ENCODE results near the gene HOXD12. TPM values are rescaled to one million over a fixed set of nuclear protein-coding genes. Genes with fewer than 3 reads are reported as not detected.

The HOXD12 gene
- total RNA-seq, 2 experiments from 2014 or later: 0.25 TPM; not detected in 1

DNA sequence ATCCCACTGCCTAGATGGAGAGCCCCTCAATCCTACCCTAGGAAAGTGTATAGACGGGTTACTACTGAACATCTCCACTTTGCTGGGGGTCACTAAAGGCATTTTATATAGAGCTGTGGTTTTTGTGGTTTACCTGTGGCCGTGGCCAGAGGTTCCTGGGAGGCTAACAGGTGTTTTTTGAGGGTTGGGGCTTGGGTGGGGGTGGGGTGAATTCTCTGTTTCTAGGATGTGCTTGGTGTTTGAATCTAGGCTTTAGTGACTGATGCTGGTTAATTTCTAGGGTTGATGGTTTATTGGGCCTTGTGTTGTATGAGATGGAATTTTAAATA lies 37.6 kb downstream of the HOXD12 start:
- no TSS peak for BruUV-seq (replicated peaks)

DNA sequence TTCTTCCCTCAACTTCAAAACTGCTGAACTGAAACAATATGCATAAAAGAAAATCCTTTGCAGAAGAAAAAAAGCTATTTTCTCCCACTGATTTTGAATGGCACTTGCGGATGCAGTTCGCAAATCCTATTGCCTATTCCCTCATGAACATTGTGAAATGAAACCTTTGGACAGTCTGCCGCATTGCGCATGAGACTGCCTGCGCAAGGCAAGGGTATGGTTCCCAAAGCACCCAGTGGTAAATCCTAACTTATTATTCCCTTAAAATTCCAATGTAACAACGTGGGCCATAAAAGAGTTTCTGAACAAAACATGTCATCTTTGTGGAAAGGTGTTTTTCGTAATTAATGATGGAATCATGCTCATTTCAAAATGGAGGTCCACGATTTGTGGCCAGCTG lies 38.3 kb downstream of the HOXD12 start:
- no peak overlapping the region for H3K4me3 ChIP-seq (ENCODE audit: low read depth, low read length, poor library complexity, severe bottlenecking)
- TF ChIP-seq EZH2phosphoT487 (IDR thresholded peaks at IDR 0.05; ENCODE audit: borderline replicate concordance, low read depth, low read length): no peak
- TF ChIP-seq, protein P1, sequence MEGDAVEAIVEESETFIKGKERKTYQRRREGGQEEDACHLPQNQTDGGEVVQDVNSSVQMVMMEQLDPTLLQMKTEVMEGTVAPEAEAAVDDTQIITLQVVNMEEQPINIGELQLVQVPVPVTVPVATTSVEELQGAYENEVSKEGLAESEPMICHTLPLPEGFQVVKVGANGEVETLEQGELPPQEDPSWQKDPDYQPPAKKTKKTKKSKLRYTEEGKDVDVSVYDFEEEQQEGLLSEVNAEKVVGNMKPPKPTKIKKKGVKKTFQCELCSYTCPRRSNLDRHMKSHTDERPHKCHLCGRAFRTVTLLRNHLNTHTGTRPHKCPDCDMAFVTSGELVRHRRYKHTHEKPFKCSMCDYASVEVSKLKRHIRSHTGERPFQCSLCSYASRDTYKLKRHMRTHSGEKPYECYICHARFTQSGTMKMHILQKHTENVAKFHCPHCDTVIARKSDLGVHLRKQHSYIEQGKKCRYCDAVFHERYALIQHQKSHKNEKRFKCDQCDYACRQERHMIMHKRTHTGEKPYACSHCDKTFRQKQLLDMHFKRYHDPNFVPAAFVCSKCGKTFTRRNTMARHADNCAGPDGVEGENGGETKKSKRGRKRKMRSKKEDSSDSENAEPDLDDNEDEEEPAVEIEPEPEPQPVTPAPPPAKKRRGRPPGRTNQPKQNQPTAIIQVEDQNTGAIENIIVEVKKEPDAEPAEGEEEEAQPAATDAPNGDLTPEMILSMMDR (conservative IDR thresholded peaks at IDR 0.05; ENCODE audit: low read length): no peak
- H2AFZ ChIP-seq (ENCODE audit: low read length): no peak overlapping the region
- peaks cover 3% of the 10 kb centered on the region for H3K4me1 ChIP-seq (ENCODE audit: insufficient read depth, low read length, poor library complexity, severe bottlenecking)
- POLR2A ChIA-PET: no interaction called here
- no peaks in the 10 kb centered on the region for H3K9me3 ChIP-seq (ENCODE audit: low read length)
- H3K36me3 ChIP-seq (ENCODE audit: insufficient read depth, low read length): no peaks in the 10 kb centered on the region
- no peaks in the 10 kb centered on the region for H4K20me1 ChIP-seq (ENCODE audit: insufficient read depth, low read length)
- CTCF ChIA-PET (ENCODE audit: unreplicated experiment): no interaction called here
- no peaks in the 10 kb centered on the region for H3K79me2 ChIP-seq (ENCODE audit: insufficient read depth, low read depth, low read length)
- H3K27ac ChIP-seq (ENCODE audit: low read depth, low read length, poor library complexity, severe bottlenecking): no peak overlapping the region
- H3K4me2 ChIP-seq (ENCODE audit: low read length): no peak overlapping the region
- no peak for DNase-seq (ENCODE audit: low spot score)
- no peaks in the 10 kb centered on the region for H3K9me2 ChIP-seq (ENCODE audit: insufficient read depth, low read length)
- intact Hi-C loops (cut with micrococcal nuclease; ENCODE audit: unreplicated experiment): no loop called here
- no TSS peak for BruUV-seq (replicated peaks)

More for the DNA sequence above, 37.6 kb downstream of the HOXD12 start:
- Histone ChIP-seq H3K4me1 (ENCODE audit: insufficient read depth, low read length, poor library complexity, severe bottlenecking) (peaks cover 3% of the 10 kb centered on the region), H3K36me3 (ENCODE audit: insufficient read depth, low read length) (no peaks in the 10 kb centered on the region), H3K4me3 (ENCODE audit: low read depth, low read length, poor library complexity, severe bottlenecking) (no peak overlapping the region), H3K9me2 (ENCODE audit: insufficient read depth, low read length) (no peaks in the 10 kb centered on the region), H3K9me3 (ENCODE audit: low read length) (no peaks in the 10 kb centered on the region), H3K27ac (ENCODE audit: low read depth, low read length, poor library complexity, severe bottlenecking) (no peak overlapping the region), H3K4me2 (ENCODE audit: low read length) (no peak overlapping the region), H4K20me1 (ENCODE audit: insufficient read depth, low read length) (no peaks in the 10 kb centered on the region), H3K79me2 (ENCODE audit: insufficient read depth, low read depth, low read length) (no peaks in the 10 kb centered on the region), H2AFZ (ENCODE audit: low read length) (no peak overlapping the region)
- CTCF ChIA-PET (ENCODE audit: unreplicated experiment): no interaction called here
- no peak for TF ChIP-seq EZH2phosphoT487 (IDR thresholded peaks at IDR 0.05; ENCODE audit: borderline replicate concordance, low read depth, low read length)
- DNase-seq (ENCODE audit: low spot score): no peak
- intact Hi-C loops (cut with micrococcal nuclease; ENCODE audit: unreplicated experiment): no loop called here
- POLR2A ChIA-PET: interaction anchor here (1.0 kb wide), 1 partner anchor 318 kb away, joined by 3 read pairs; no protein-coding TSS in a partner anchor

GRCh38 chr2:176138526-176138922 lies 38.9 kb downstream of the HOXD12 start:
- Histone ChIP-seq H3K4me3 (ENCODE audit: low read depth, low read length, poor library complexity, severe bottlenecking) (no peak overlapping the region), H3K4me1 (ENCODE audit: insufficient read depth, low read length, poor library complexity, severe bottlenecking) (peaks cover 3% of the 10 kb centered on the region), H3K79me2 (ENCODE audit: insufficient read depth, low read depth, low read length) (no peaks in the 10 kb centered on the region), H3K9me2 (ENCODE audit: insufficient read depth, low read length) (no peaks in the 10 kb centered on the region), H3K9me3 (ENCODE audit: low read length) (no peaks in the 10 kb centered on the region), H3K4me2 (ENCODE audit: low read length) (no peak overlapping the region), H4K20me1 (ENCODE audit: insufficient read depth, low read length) (no peaks in the 10 kb centered on the region), H3K27ac (ENCODE audit: low read depth, low read length, poor library complexity, severe bottlenecking) (no peak overlapping the region), H2AFZ (ENCODE audit: low read length) (no peak overlapping the region), H3K36me3 (ENCODE audit: insufficient read depth, low read length) (no peaks in the 10 kb centered on the region)
- intact Hi-C loops (cut with micrococcal nuclease; ENCODE audit: unreplicated experiment): no loop called here
- TF ChIP-seq EZH2phosphoT487 (IDR thresholded peaks at IDR 0.05; ENCODE audit: borderline replicate concordance, low read depth, low read length): no peak
- TF ChIP-seq, protein P1 (conservative IDR thresholded peaks at IDR 0.05; ENCODE audit: low read length): no peak
- ChIA-PET CTCF (ENCODE audit: unreplicated experiment) (no interaction called here), POLR2A (interaction anchor here (0.6 kb wide), 1 partner anchor 518 kb away, joined by 4 read pairs; no protein-coding TSS in a partner anchor)
- no peak for DNase-seq (ENCODE audit: low spot score)
- no TSS peak for BruUV-seq (replicated peaks)

All from OCI-LY7 (cell line).